Measurements from ENCODE around the gene ZFAND3.

DNA sequence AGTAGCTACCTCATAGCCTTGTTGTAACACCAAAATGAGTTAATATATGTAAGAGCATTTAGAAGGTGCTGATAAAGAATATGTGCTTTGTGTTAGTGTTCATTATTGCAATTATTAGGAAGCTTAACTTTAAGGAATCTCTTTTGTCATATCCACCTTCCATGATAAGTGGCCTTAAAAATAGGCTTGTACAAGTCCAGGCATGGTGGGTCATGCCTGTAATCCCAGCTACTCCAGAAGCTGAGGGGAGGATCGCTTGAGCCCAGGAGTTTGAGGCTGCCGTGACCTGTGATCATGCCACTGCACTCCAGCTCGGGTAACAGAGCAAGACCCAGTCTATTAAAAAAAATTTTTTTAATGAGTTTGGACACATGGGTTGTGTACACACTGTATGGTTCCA, 285.5 kb downstream of the ZFAND3 start:
- TF ChIP-seq, protein P1, sequence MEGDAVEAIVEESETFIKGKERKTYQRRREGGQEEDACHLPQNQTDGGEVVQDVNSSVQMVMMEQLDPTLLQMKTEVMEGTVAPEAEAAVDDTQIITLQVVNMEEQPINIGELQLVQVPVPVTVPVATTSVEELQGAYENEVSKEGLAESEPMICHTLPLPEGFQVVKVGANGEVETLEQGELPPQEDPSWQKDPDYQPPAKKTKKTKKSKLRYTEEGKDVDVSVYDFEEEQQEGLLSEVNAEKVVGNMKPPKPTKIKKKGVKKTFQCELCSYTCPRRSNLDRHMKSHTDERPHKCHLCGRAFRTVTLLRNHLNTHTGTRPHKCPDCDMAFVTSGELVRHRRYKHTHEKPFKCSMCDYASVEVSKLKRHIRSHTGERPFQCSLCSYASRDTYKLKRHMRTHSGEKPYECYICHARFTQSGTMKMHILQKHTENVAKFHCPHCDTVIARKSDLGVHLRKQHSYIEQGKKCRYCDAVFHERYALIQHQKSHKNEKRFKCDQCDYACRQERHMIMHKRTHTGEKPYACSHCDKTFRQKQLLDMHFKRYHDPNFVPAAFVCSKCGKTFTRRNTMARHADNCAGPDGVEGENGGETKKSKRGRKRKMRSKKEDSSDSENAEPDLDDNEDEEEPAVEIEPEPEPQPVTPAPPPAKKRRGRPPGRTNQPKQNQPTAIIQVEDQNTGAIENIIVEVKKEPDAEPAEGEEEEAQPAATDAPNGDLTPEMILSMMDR (IDR thresholded peaks at IDR 0.05 in 8 of 11, conservative IDR thresholded peaks at IDR 0.05 in 3 of 11): no peak
- no peak for TF ChIP-seq POLR2AphosphoS5 (IDR thresholded peaks at IDR 0.05)
- no peak for TF ChIP-seq POLR2A (IDR thresholded peaks at IDR 0.05)

Measured in spleen (tissue), 7 donors.